ENCODE results near the gene QSER1. TPM values are rescaled to one million over a fixed set of nuclear protein-coding genes. Genes with fewer than 3 reads are reported as not detected.

Gene QSER1
- total RNA-seq, 2 experiments from 2014 or later: 8.3 to 10.9 TPM

GRCh38 chr11:33006010-33006409, 113.4 kb downstream of the QSER1 start:
- intact Hi-C loops (cut with micrococcal nuclease): no loop called here
- no peak overlapping the region for H3K4me3 Mint-ChIP-seq
- no peak overlapping the region for H3K27ac Mint-ChIP-seq
- H3K4me1 Mint-ChIP-seq (ENCODE audit: low read depth): peaks cover 26% of the 10 kb centered on the region
- POLR2A ChIA-PET: no interaction called here
- CTCF ChIA-PET: no interaction called here
- no peak for DNase-seq
- no peaks in the 10 kb centered on the region for H3K36me3 Mint-ChIP-seq
- no peaks in the 10 kb centered on the region for H3K9me3 Mint-ChIP-seq
- H3K27me3 Mint-ChIP-seq: peaks cover 3% of the 10 kb centered on the region

GRCh38 chr11:33013755-33014154, 121.1 kb downstream of the QSER1 start:
- CTCF ChIA-PET: interaction anchor here (0.6 to 1.4 kb wide), 2 partner anchors 24 to 52 kb away, joined by 3 read pairs; no protein-coding TSS in a partner anchor
- Mint-ChIP-seq H3K27me3 (peaks cover 26% of the 10 kb centered on the region), H3K9me3 (no peaks in the 10 kb centered on the region), H3K27ac (no peak overlapping the region), H3K4me3 (no peak overlapping the region), H3K4me1 (ENCODE audit: low read depth) (peaks cover 36% of the 10 kb centered on the region), H3K36me3 (no peaks in the 10 kb centered on the region)
- no peak for DNase-seq
- intact Hi-C loops (cut with micrococcal nuclease): loop anchor here (5.0 to 10.0 kb wide), 3 partner anchors 151 to 881 kb away; partner anchors contain the start of genes CSTF3, HIPK3 and LMO2
- POLR2A ChIA-PET: no interaction called here

- ChIA-PET POLR2A (interaction anchor here (1.8 kb wide), 1 partner anchor 24 kb away, joined by 13 read pairs; the partner anchor contains the start of gene TCP11L1), CTCF (interaction anchor here (0.7 to 1.8 kb wide), 2 partner anchors 49 to 50 kb away, joined by 3 to 4 read pairs; no protein-coding TSS in a partner anchor)
- no peak within 1 kb of the TSS for H3K27ac Mint-ChIP-seq
- peak within 1 kb of the TSS; percentile 75 for H3K4me3 Mint-ChIP-seq
- intact Hi-C loops (cut with micrococcal nuclease): loop anchor here (10.0 kb wide), 2 partner anchors 149 to 879 kb away; partner anchors contain the start of genes CSTF3 and LMO2
- DNase-seq: peak; percentile 83
- H3K36me3 Mint-ChIP-seq: no peaks in the 10 kb centered on the region
- no peaks in the 10 kb centered on the region for H3K9me3 Mint-ChIP-seq
- H3K27me3 Mint-ChIP-seq: peaks cover 29% of the 10 kb centered on the region
- peaks cover 33% of the 10 kb centered on the region for H3K4me1 Mint-ChIP-seq (ENCODE audit: low read depth)
Observed at GRCh38 chr11:33015621-33016551, 123.3 kb downstream of the QSER1 start, which contains the start of gene DEPDC7. Gene DEPDC7 (plus strand): TSS chr11:33015878. CDS start chr11:33015956, 78 bp downstream.

- Mint-ChIP-seq H3K9me3 (no peaks in the 10 kb centered on the region), H3K36me3 (no peaks in the 10 kb centered on the region), H3K4me3 (peak overlapping the region; percentile 55), H3K4me1 (ENCODE audit: low read depth) (peaks cover 30% of the 10 kb centered on the region), H3K27me3 (peaks cover 31% of the 10 kb centered on the region), H3K27ac (no peak overlapping the region)
- intact Hi-C loops (cut with micrococcal nuclease): loop anchor here (10.0 kb wide), 2 partner anchors 148 to 878 kb away; partner anchors contain the start of genes CSTF3 and LMO2
- ChIA-PET CTCF (interaction anchor here (1.8 kb wide), 1 partner anchor 49 kb away, joined by 4 read pairs; no protein-coding TSS in a partner anchor), POLR2A (interaction anchor here (0.6 to 1.8 kb wide), 2 partner anchors 23 to 52 kb away, joined by 3 to 13 read pairs; partner anchors contain the start of gene TCP11L1)
- no peak for DNase-seq
Observed at GRCh38 chr11:33016654-33017053, 124.0 kb downstream of the QSER1 start.

- ChIA-PET CTCF (no interaction called here), POLR2A (no interaction called here)
Observed at GRCh38 chr11:33017478-33017877, 124.9 kb downstream of the QSER1 start.

GRCh38 chr11:33017965-33018364, 125.4 kb downstream of the QSER1 start:
- peaks cover 25% of the 10 kb centered on the region for H3K4me1 Mint-ChIP-seq (ENCODE audit: low read depth)
- intact Hi-C loops (cut with micrococcal nuclease): loop anchor here (10.0 kb wide), 2 partner anchors 147 to 877 kb away; partner anchors contain the start of genes CSTF3 and LMO2
- DNase-seq: no peak
- no peaks in the 10 kb centered on the region for H3K9me3 Mint-ChIP-seq
- ChIA-PET POLR2A (no interaction called here), CTCF (no interaction called here)
- H3K36me3 Mint-ChIP-seq: no peaks in the 10 kb centered on the region
- H3K27ac Mint-ChIP-seq: no peak overlapping the region
- H3K4me3 Mint-ChIP-seq: no peak overlapping the region
- H3K27me3 Mint-ChIP-seq: peaks cover 34% of the 10 kb centered on the region

More at GRCh38 chr11:33017478-33017877, 124.9 kb downstream of the QSER1 start:
- Mint-ChIP-seq H3K9me3 (no peaks in the 10 kb centered on the region), H3K27ac (no peak overlapping the region), H3K4me3 (no peak overlapping the region), H3K36me3 (no peaks in the 10 kb centered on the region), H3K4me1 (ENCODE audit: low read depth) (peaks cover 28% of the 10 kb centered on the region), H3K27me3 (peaks cover 34% of the 10 kb centered on the region)
- DNase-seq: no peak
- intact Hi-C loops (cut with micrococcal nuclease): loop anchor here (10.0 kb wide), 2 partner anchors 147 to 877 kb away; partner anchors contain the start of genes CSTF3 and LMO2

GRCh38 chr11:33018840-33019239, 126.2 kb downstream of the QSER1 start:
- CTCF ChIA-PET: no interaction called here

GRCh38 chr11:33021501-33021900, 128.9 kb downstream of the QSER1 start:
- Mint-ChIP-seq H3K27me3 (peaks cover 26% of the 10 kb centered on the region), H3K36me3 (no peaks in the 10 kb centered on the region), H3K4me3 (no peak overlapping the region), H3K27ac (no peak overlapping the region), H3K9me3 (no peaks in the 10 kb centered on the region), H3K4me1 (ENCODE audit: low read depth) (peaks cover 12% of the 10 kb centered on the region)
- no peak for DNase-seq
- intact Hi-C loops (cut with micrococcal nuclease): no loop called here
- POLR2A ChIA-PET: interaction anchor here (1.2 to 1.4 kb wide), 2 partner anchors 18 to 129 kb away, joined by 3 to 4 read pairs; partner anchors contain the start of genes QSER1 and TCP11L1
- CTCF ChIA-PET: interaction anchor here (2.9 kb wide), 1 partner anchor 44 kb away, joined by 8 read pairs; no protein-coding TSS in a partner anchor

More at GRCh38 chr11:33018840-33019239, 126.2 kb downstream of the QSER1 start:
- Mint-ChIP-seq H3K4me1 (ENCODE audit: low read depth) (peaks cover 25% of the 10 kb centered on the region), H3K36me3 (no peaks in the 10 kb centered on the region), H3K9me3 (no peaks in the 10 kb centered on the region), H3K4me3 (no peak overlapping the region), H3K27ac (no peak overlapping the region), H3K27me3 (peaks cover 33% of the 10 kb centered on the region)
- intact Hi-C loops (cut with micrococcal nuclease): loop anchor here (10.0 kb wide), 2 partner anchors 146 to 876 kb away; partner anchors contain the start of genes CSTF3 and LMO2
- POLR2A ChIA-PET: no interaction called here
- DNase-seq: no peak

- intact Hi-C loops (cut with micrococcal nuclease): no loop called here
- CTCF ChIA-PET: interaction anchor here (0.9 to 2.9 kb wide), 2 partner anchors 9 to 44 kb away, joined by 4 to 8 read pairs; no protein-coding TSS in a partner anchor
- POLR2A ChIA-PET: interaction anchor here (1.2 to 1.4 kb wide), 2 partner anchors 17 to 130 kb away, joined by 3 to 4 read pairs; partner anchors contain the start of genes QSER1 and TCP11L1
- H3K27me3 Mint-ChIP-seq: peaks cover 24% of the 10 kb centered on the region
- H3K9me3 Mint-ChIP-seq: no peaks in the 10 kb centered on the region
- no peak overlapping the region for H3K4me3 Mint-ChIP-seq
- no peak overlapping the region for H3K27ac Mint-ChIP-seq
- H3K4me1 Mint-ChIP-seq (ENCODE audit: low read depth): peaks cover 8% of the 10 kb centered on the region
- H3K36me3 Mint-ChIP-seq: no peaks in the 10 kb centered on the region
- no peak for DNase-seq
Observed at GRCh38 chr11:33021937-33022336, 129.3 kb downstream of the QSER1 start.

GRCh38 chr11:33025339-33025722, 132.7 kb downstream of the QSER1 start:
- no peaks in the 10 kb centered on the region for H3K36me3 Mint-ChIP-seq
- intact Hi-C loops (cut with micrococcal nuclease): no loop called here
- ChIA-PET POLR2A (interaction anchor here (0.8 kb wide), 1 partner anchor 8 kb away, joined by 3 read pairs; no protein-coding TSS in a partner anchor), CTCF (interaction anchor here (1.0 kb wide), 1 partner anchor 40 kb away, joined by 3 read pairs; no protein-coding TSS in a partner anchor)
- peaks cover 7% of the 10 kb centered on the region for H3K4me1 Mint-ChIP-seq (ENCODE audit: low read depth)
- H3K27me3 Mint-ChIP-seq: peaks cover 10% of the 10 kb centered on the region
- no peaks in the 10 kb centered on the region for H3K9me3 Mint-ChIP-seq
- H3K27ac Mint-ChIP-seq: no peak overlapping the region
- no peak overlapping the region for H3K4me3 Mint-ChIP-seq
- no peak for DNase-seq

- CTCF ChIA-PET: interaction anchor here (1.0 to 1.6 kb wide), 2 partner anchors 16 to 38 kb away, joined by 4 to 6 read pairs; no protein-coding TSS in a partner anchor
Observed at GRCh38 chr11:33027233-33027632, 134.6 kb downstream of the QSER1 start.

More at GRCh38 chr11:33027233-33027632, 134.6 kb downstream of the QSER1 start:
- intact Hi-C loops (cut with micrococcal nuclease): no loop called here
- DNase-seq: no peak
- no peaks in the 10 kb centered on the region for H3K9me3 Mint-ChIP-seq
- POLR2A ChIA-PET: no interaction called here
- H3K4me3 Mint-ChIP-seq: no peak overlapping the region
- peaks cover 7% of the 10 kb centered on the region for H3K27me3 Mint-ChIP-seq
- H3K4me1 Mint-ChIP-seq (ENCODE audit: low read depth): no peaks in the 10 kb centered on the region
- no peaks in the 10 kb centered on the region for H3K36me3 Mint-ChIP-seq
- H3K27ac Mint-ChIP-seq: no peak overlapping the region

Measured in activated CD4-positive, alpha-beta memory T cell treated with anti-CD3 and anti-CD28 coated beads for 36 hours (primary cell).